HG02840 (cell line): ENCODE data around the gene IPO5.

Experiments
- ATAC-seq: cut with Tn5 transposase; IDR thresholded peaks from one replicate; pipeline ENCODE4 v1.9.1; 2021; ENCODE audit warnings: mild to moderate bottlenecking, moderate library complexity, moderate number of reproducible peaks; ENCODE audit not compliant: unreplicated experiment, low FRiP score

IPO5 gene

GRCh38 chr13:97953376-97953970 is at the start of gene IPO5:
Gene IPO5 (plus strand): TSS chr13:97953675. CDS start chr13:97976697, 23,022 bp downstream.
- no peak for ATAC-seq

DNA sequence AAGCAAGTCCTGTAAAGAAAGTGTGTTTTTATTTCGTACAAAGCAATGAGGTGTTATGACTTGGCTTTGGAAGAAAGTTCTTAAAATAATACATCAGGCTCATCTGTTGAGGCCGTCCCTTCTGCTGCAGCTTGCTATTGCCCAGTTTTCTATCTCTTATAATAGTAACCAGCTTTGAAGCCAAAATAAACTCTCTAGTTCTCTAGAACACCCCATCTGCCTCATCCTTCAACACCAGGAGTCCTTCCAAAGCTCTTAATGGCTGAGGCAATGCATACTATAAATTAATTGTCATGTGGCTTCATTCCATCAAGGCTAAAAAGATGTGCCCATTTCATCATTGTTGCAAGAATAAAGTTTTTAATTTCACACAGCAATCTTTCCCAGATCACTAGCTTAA is 49.4 kb upstream of the IPO5 start:
- ATAC-seq: no peak

- no peak for ATAC-seq
These were observed 48.0 kb upstream of the IPO5 start for GRCh38 chr13:97905517-97905916.

- no peak for ATAC-seq
These were observed 42.0 kb upstream of the IPO5 start for GRCh38 chr13:97911311-97912138.

GRCh38 chr13:97912139-97912535 is 41.3 kb upstream of the IPO5 start:
- no peak for ATAC-seq

GRCh38 chr13:97913206-97913605 is 40.3 kb upstream of the IPO5 start:
- no peak for ATAC-seq

DNA sequence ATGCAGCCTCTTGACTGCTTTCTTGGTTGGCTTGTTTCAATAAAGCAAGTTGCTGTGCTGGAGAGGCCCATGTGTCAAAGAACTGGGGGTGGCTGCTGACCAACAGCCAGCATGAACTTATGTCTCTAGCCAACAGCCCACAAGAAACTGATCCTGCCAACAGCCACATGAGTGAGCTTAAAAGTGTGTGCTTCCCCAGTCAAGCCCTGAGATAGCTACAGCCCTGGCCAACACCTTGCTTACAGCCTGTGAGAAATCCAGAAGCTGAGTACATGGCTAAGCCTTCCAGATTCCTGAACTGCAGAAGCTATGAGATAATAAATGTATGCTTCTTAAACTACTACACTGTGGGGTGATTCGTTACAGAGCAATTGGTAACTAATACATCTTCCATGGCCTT is 38.9 kb upstream of the IPO5 start:
- ATAC-seq: no peak

- no peak for ATAC-seq
These were observed 32.2 kb upstream of the IPO5 start for GRCh38 chr13:97921176-97921816.

DNA sequence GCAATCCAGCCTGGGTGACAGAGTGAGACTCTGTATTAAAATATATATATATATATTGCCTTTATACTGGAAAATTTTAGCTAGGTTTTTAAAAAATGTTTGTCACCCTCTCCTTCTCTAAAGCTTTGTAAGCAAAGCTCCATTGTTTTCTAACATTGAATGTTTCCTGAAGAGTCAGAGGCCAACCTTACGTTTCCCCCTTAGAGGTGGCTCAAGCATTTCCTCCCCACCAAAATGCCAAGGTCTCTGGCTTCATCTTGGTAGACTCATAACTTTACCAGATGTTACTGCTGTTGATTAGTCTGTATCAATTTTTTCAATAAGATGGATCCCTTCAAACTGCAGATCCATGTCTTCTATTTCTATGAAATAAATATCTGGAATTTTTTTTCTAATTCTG is 25.2 kb upstream of the IPO5 start:
- ATAC-seq: no peak

DNA sequence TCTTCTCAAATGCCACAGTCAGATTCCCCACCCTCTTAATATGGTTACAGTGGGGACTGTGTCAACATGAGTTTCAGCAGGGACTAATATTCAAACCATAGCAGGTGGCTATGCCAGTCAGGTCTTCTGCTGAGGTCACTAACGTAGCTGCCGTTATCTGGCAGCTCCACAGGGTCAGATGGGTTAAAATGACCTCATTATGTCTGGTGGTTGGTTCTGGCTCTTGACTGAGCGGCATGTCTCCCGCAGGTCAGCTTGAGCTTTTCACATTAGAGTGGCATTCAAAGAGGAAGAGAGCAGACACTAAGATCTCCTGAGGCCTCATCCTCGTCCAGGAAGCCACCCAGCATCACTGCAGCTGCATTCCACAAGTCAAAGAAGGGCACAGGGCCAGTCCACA is 21.4 kb upstream of the IPO5 start:
- no peak for ATAC-seq

DNA sequence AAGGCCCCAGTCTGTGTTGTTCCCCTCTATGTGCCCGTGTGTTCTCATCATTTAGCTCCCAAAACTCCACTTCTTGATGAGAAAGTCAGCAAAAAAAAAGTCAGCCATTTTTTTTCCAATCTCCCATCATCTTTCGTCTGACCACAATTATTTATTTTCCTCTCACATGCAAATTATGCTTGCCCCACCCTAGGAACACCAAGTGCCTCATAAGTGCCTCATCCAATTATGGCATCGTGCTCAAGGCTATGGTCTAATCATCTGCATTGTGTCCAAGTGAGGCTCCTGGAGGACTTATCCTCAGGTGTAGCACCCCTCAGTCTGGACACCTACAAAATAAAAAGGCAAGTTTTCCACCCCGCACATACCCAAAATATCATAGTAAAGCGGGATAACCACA is 20.8 kb upstream of the IPO5 start:
- no peak for ATAC-seq

GRCh38 chr13:97933776-97934175 is 19.7 kb upstream of the IPO5 start:
- no peak for ATAC-seq

GRCh38 chr13:97934590-97934989 is 18.9 kb upstream of the IPO5 start:
- no peak for ATAC-seq

DNA sequence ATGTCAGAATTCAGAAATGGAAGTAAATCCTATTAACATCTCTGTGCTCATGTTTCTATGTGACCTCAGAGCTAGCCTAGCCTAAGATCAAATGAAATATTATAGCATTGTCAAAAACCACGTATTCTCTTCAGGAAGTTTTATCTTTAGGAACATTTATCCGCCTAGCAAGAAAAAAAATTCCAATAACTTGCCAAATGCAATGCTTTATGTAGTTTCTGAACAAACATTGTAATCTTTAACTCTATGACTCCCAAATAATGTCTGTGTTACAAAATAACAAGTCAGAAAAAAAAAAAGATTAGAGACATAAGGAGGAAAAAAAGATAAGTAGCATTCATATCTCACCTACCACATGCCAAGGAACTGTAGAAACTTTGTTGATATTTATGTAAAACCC is 18.4 kb upstream of the IPO5 start:
- no peak for ATAC-seq

- no peak for ATAC-seq
These were observed 17.4 kb upstream of the IPO5 start for GRCh38 chr13:97936036-97936435.

DNA sequence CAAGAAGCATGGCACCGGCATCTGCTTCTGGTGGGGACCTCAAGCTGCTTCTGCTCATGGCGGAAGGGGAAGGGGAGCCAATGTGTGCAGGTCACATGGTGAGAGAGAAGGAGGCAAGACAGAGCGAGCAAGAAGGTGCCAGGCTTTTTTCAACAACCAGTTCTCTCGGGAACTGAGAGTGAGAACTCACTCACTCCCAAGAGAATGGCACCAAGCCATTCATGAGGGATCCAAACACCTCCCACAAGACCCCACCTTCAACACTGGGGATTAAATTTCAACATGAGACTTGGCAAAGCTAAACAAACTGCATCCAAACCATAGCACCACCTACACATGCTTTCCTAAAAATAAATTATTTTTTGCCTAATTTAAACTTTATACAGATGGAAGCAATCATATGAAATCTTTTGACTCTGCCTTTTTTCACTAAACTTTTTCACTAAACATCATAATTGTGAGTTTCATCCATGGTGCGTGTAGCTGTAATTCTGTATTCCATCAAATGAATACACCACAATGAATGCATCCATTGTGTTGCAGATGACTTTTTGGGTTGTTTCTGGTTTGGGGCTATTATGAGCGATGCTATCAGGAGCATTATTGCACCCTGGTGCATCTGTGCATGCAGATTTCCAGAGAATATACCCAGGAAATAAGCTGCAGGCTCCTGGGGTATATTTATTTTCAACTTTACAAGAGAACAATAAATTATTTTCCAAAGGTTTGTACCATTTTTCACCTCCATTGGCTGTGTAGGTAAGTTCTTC is 14.6 kb upstream of the IPO5 start:
- ATAC-seq: no peak

DNA sequence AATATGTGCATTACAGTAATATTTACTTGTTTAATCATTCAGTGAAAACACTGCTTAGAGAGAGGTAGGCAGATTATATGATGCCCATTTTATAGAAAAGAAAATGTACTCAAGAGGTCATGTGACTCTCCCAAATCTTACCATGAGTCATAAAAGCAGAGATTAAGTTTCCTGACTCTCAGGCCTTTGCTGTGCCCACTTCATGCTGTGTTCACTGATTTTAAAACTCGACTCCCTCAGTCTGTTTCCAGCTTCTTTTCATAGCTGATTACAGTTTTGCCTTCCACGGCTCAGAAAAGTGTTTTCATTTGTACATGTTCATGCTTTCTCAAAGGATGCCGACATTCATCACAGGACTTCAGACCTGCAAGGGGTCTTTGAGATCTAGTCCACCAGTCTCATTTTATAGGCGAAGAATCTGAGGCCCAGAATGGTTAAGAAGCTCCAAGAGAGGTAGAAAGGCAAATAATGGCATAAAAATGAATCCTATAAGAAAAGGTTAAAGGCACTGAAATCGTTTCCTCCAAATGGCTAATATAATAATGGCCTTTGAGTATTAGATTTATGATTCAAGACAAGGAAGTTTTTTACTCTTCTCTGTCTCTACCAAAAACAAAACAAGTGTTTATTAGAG is 9.0 kb upstream of the IPO5 start:
- ATAC-seq: no peak

DNA sequence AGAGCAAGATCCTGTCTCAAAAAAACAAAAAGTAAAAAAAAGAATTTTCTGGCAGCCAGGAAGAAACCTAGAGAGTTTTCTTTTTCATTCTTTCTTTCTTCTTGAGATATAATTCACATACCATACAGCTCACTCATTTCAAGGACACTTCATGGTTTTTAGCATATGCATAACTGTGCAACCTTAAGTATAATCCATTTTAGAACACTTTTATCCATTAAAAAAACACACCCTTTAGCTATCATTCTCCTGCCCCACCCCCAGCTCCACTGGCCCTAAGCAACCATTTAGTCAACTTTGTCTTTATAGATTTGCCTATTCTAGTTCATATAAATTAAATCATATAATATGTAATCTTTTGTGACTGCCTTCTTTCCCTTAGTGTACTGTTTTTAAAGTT is 8.1 kb upstream of the IPO5 start:
- ATAC-seq: no peak

DNA sequence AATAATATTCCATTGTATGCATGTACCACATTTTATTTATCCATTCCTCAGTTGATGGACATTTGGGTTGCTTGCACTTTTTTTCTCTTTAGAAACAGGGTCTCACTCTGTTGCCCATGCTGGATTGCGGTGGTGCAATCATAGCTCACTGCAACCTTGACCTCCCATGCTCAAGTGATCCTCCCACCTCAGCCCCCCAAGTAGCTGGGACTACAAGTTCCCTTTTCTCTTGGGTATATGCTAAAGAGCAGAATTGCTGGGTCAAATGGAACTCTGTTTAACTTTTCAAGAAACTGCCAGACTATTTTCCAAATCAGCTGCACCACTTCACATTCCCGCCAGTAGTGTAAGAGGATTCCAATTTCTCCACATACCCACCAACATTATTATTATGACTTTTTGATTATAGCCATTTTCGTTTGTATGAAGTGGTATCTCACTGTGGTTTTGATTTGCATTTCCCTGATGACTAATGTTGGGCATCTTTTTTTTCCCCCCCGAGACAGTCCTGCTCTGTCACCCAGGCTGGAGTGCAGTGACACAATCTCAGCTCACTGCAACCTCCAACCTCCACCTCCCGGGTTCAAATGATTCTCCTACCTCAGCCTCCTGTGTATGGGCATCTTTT is 7.6 kb upstream of the IPO5 start:
- ATAC-seq: no peak

DNA sequence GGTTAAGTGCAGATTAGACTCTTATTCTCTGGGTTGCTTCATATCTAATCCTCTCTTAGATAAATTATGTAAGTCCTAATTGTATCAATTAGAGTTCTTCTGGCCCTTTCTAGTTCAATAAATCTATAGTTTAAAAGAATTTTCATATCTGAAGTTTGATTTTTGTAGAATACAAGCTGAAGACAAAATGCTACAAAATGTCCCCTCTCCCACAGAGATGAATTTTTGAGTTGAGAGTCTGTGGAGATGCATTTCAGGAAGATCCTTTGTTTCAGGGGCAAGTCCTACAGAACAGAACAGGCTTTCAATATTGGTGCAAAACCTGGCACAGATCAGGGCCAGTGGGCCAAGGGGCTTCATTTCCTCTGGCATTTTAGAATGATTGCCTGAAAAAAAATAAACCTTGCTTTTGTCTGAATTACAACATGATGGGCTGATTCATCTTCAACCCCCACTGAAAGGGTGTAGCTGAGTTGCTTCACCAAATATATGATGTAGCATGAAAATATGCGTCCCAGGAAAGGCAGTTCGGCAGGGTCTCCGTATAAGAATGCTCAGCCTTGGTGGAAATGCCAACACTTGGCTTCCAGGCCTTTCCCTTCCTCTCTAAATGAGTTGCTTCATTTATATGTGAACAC is 6.4 kb upstream of the IPO5 start:
- no peak for ATAC-seq
